ENCODE data around the gene TMTC2.

- TF ChIP-seq REST (IDR thresholded peaks at IDR 0.05; ENCODE audit: borderline replicate concordance): no peak
- TF ChIP-seq POLR2AphosphoS5 (IDR thresholded peaks at IDR 0.05): no peak
- no peak for TF ChIP-seq CTCF (IDR thresholded peaks at IDR 0.05; ENCODE audit: poor library complexity, severe bottlenecking)
- TF ChIP-seq TAF1 (IDR thresholded peaks at IDR 0.05; ENCODE audit: low read depth): no peak
- TF ChIP-seq RAD21 (conservative IDR thresholded peaks at IDR 0.05): no peak
- TF ChIP-seq EP300 (conservative IDR thresholded peaks at IDR 0.05; ENCODE audit: poor library complexity, severe bottlenecking): no peak
- no peak for TF ChIP-seq MXI1 (conservative IDR thresholded peaks at IDR 0.05; ENCODE audit: poor library complexity, severe bottlenecking)
- TF ChIP-seq EZH2 (IDR thresholded peaks at IDR 0.05; ENCODE audit: borderline replicate concordance, insufficient read depth, low read length, poor library complexity, severe bottlenecking): no peak
Measured at GRCh38 chr12:83046019-83046418, 359.3 kb downstream of the TMTC2 start.
